ENCODE measurements around the gene SYT8. TPM values are rescaled to one million over a fixed set of nuclear protein-coding genes. Genes with fewer than 3 reads are reported as not detected.

SYT8 gene
- total RNA-seq, 2 donors from 2014 or later = not detected

DNA sequence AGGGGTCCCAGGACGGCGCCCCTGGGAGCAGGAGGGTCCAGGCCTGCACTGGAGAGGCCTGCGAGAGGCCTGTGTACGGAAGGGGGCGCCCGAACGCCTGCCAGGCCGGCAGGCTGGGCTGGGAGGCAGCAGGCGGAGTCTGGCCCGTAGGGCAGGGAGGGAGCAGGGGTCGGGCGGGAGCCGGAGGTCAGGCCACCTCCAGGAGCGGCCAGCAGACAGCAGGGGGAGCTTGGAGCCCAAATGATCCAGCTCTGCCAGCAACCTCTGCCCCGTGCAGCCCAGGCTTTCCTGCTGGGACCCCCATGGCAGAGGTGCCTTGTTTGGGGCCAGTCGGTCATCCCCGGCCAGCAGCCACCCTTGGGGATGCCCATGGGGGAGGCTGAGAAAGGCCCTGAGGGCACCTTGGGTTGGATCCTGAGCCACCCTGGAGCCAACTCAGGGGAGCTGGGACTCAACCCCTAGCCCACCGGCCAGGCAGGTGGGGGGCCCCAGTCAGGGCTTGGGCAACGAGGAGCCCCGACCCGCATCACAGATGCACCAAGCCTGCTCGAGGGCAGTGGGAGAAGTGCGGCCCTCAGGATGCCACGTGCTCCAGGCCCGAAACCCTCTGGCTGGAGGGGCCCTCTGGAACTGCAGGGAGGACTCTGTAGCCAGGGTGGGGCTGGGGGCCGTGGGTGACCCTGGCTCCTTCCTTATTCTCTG, 9.6 kb upstream of the SYT8 start:
- Mint-ChIP-seq H3K36me3 (ENCODE audit: low read depth) (no peaks in the 10 kb centered on the region), H3K4me1 (no peaks in the 10 kb centered on the region), H3K27me3 (peaks cover 13% of the 10 kb centered on the region), H3K9me3 (no peaks in the 10 kb centered on the region), H3K27ac (no peak overlapping the region), H3K4me3 (no peak overlapping the region)
- no peak for ATAC-seq (replicated peaks)

DNA sequence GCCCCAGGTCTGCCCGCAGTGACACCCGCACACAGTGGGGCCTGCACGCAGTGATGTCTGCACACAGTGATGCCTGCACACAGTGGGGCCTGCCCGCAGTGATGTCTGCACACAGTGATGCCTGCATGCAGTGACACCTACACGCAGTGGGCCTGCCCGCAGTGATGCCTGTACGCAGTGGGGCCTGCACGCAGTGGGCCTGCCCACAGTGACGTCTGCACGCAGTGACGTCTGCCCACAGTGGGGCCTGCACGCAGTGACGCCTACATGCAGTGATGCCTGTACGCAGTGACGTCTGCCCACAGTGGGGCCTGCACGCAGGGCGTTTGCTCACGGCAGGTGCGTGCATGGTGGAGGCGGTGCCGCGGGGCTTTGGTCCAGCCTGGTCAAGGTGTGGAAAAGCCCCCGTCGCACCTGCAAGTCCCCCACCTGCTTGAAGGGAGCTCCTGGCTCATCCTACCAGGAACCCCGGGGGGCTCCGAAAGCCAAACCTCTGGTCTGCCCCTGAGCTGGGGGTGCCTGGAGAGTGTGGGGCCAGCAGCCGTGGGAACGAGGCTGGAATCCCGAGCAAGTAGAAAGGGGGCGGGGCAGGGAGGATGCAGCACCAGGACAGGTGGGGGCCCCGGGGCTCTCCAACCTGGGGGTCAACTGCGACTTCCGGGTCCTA, 8.9 kb upstream of the SYT8 start:
- no peaks in the 10 kb centered on the region for H3K4me1 Mint-ChIP-seq
- H3K27ac Mint-ChIP-seq = no peak overlapping the region
- ATAC-seq (replicated peaks) = no peak

GRCh38 chr11:1826552-1827094, 8.2 kb upstream of the SYT8 start:
- Mint-ChIP-seq H3K4me1 (no peaks in the 10 kb centered on the region), H3K4me3 (no peak overlapping the region), H3K27me3 (peaks cover 10% of the 10 kb centered on the region), H3K9me3 (no peaks in the 10 kb centered on the region), H3K27ac (no peak overlapping the region), H3K36me3 (ENCODE audit: low read depth) (no peaks in the 10 kb centered on the region)
- no peak for ATAC-seq (replicated peaks)

More for the DNA sequence above, 8.9 kb upstream of the SYT8 start:
- H3K4me3 Mint-ChIP-seq = no peak overlapping the region
- H3K9me3 Mint-ChIP-seq = no peaks in the 10 kb centered on the region
- H3K36me3 Mint-ChIP-seq (ENCODE audit: low read depth) = no peaks in the 10 kb centered on the region
- H3K27me3 Mint-ChIP-seq = peaks cover 13% of the 10 kb centered on the region

DNA sequence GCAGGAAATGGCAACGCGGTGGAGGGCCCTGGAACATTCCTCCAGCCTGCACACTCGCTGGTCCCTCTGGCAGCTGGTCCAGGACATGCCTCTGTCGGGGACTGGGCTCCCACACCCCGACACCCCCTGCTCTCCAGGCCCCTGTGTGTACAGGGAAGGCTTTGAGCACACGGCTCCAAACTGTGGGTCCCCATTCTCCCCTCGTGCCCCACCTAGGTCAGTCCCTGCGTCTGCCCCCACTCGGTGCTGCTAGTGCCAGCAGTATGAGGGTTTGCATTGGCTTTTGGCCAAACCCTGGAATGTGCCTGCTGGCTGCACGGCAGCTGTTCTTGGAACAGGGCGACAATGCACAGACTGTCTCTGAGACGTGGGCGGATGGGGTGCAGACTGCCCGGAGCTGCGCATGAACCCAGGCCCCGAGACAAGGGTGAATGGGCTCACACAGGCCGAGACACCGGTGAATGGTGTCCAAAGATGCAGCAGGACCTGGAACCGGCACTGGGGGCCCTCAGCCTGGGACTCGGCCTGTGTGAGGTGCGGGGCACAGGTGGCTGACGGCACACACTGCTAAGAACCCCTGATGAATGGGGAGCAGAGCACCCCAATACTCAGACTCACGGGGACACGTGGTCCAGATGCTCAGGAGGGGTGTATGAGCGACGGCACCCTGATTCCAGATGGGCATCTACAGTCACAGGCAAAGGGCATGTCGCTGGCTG, 7.5 kb upstream of the SYT8 start:
- Mint-ChIP-seq H3K36me3 (ENCODE audit: low read depth) (no peaks in the 10 kb centered on the region), H3K9me3 (no peaks in the 10 kb centered on the region), H3K4me1 (no peaks in the 10 kb centered on the region), H3K27me3 (peaks cover 8% of the 10 kb centered on the region), H3K27ac (no peak overlapping the region), H3K4me3 (no peak overlapping the region)
- no peak for ATAC-seq (replicated peaks)

DNA sequence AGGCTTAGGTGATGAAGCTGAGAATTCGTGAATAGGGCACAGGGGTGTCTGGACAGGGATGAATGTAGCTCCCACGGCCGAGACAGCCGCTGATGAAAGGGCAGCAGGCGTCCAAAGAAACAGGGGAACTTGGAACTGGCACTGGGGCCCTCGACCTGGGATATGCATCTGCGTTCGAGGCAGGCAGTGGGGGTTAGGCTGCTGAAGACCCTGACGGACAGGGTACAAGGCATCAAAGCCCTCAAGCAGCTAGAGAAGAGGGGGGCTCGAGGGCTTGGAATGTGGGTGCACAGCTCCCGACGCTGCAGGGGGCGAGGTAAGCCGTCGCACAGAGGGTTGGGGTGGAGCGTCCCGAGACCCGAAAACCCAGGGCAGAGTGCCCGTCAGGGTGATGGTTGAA, 6.9 kb upstream of the SYT8 start:
- Mint-ChIP-seq H3K27ac (no peak overlapping the region), H3K9me3 (no peaks in the 10 kb centered on the region), H3K27me3 (peaks cover 8% of the 10 kb centered on the region), H3K36me3 (ENCODE audit: low read depth) (no peaks in the 10 kb centered on the region), H3K4me3 (no peak overlapping the region), H3K4me1 (no peaks in the 10 kb centered on the region)
- no peak for ATAC-seq (replicated peaks)

DNA sequence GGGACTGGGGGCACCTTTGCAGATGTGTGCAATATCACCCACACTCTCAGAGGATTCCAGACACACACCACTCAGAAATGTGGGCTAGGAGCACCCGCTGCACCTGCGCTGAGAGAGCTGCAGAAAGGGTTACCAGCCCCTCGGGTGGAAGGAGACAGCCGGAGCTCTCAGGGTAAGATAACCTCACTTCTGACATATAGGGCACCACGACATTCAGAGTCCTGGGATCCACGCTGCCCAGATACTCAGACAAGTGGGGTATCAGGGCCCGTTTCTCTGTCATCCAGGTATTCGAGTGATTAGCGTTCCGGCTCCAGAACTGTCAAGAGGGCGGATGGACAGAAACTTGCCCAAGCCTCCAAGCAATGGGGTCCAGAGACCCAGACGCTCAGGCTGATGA, 6.2 kb upstream of the SYT8 start:
- Mint-ChIP-seq H3K27ac (no peak overlapping the region), H3K27me3 (peaks cover 11% of the 10 kb centered on the region), H3K9me3 (no peaks in the 10 kb centered on the region), H3K4me1 (no peaks in the 10 kb centered on the region), H3K4me3 (no peak overlapping the region), H3K36me3 (ENCODE audit: low read depth) (no peaks in the 10 kb centered on the region)
- ATAC-seq (replicated peaks) = no peak

DNA sequence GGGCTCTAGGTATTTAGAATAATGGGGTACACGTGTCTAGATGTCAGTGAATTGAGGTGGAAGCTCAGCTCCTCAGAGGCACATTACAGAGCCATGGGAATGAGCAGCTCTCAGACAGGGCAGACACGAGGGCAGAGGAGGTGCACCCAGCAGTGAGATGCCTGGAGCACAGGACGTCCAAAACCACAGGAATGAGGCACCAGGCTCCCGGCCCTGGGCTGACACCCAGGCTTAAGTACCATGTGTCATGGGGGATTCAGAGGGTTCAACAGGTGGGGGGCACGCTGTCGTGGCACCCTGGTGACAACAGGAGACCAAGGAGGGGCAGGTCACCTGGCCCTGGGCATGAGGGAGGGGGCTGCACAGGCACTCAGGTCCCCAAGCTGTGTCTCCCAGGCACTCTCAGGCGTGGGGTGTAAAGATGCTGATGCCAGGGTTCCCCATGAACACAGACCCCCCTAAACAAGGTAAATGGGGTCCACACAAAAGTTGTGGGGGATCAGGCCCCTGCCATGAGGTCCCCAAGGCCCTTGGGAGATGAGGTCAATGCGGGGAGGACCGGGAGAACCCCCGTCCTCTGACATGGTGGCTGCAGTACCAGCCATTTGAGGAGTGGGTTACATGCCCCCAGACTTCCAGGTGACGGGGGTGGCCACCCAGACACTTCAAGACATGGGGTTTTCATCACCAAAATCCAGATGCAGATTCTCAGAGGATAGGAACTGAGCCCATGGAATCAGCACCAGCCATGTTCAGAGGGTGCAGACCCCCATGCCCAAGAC, 5.6 kb upstream of the SYT8 start:
- Mint-ChIP-seq H3K4me1 (no peaks in the 10 kb centered on the region), H3K36me3 (ENCODE audit: low read depth) (no peaks in the 10 kb centered on the region), H3K27ac (no peak overlapping the region), H3K9me3 (no peaks in the 10 kb centered on the region), H3K4me3 (no peak overlapping the region), H3K27me3 (peaks cover 11% of the 10 kb centered on the region)
- no peak for ATAC-seq (replicated peaks)

DNA sequence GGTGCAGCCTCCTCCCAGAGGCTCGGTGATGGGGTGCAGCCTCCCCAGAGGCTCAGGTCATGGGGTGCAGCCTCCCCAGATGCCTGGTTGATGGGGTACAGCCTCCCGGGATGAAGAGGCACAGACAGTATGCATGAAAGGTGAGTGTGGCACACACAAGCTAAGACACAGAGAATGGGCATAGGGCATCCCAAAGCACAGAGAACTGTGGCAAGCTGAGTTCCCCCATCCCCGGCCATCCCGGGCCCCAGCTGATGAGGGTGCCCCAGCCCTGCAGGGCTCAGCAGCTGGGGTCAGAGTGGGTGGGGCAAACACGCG, 4.8 kb upstream of the SYT8 start:
- no peaks in the 10 kb centered on the region for H3K36me3 Mint-ChIP-seq (ENCODE audit: low read depth)
- no peaks in the 10 kb centered on the region for H3K4me1 Mint-ChIP-seq
- H3K27me3 Mint-ChIP-seq = peaks cover 11% of the 10 kb centered on the region
- no peak overlapping the region for H3K27ac Mint-ChIP-seq
- no peak overlapping the region for H3K4me3 Mint-ChIP-seq
- H3K9me3 Mint-ChIP-seq = no peaks in the 10 kb centered on the region
- no peak for ATAC-seq (replicated peaks)

GRCh38 chr11:1830322-1831223, 4.2 kb upstream of the SYT8 start:
- peaks cover 11% of the 10 kb centered on the region for H3K27me3 Mint-ChIP-seq
- no peak overlapping the region for H3K4me3 Mint-ChIP-seq
- H3K27ac Mint-ChIP-seq = no peak overlapping the region
- H3K36me3 Mint-ChIP-seq (ENCODE audit: low read depth) = no peaks in the 10 kb centered on the region
- ATAC-seq (replicated peaks) = no peak
- no peaks in the 10 kb centered on the region for H3K4me1 Mint-ChIP-seq
- H3K9me3 Mint-ChIP-seq = no peaks in the 10 kb centered on the region

GRCh38 chr11:1831338-1832210, 3.2 kb upstream of the SYT8 start:
- Mint-ChIP-seq H3K27ac (no peak overlapping the region), H3K4me3 (no peak overlapping the region), H3K36me3 (ENCODE audit: low read depth) (no peaks in the 10 kb centered on the region), H3K9me3 (no peaks in the 10 kb centered on the region), H3K4me1 (no peaks in the 10 kb centered on the region), H3K27me3 (peaks cover 11% of the 10 kb centered on the region)
- no peak for ATAC-seq (replicated peaks)

- peak; percentile 72 for ATAC-seq (replicated peaks)
- Mint-ChIP-seq H3K4me1 (no peaks in the 10 kb centered on the region), H3K9me3 (no peaks in the 10 kb centered on the region), H3K27me3 (peaks cover 11% of the 10 kb centered on the region), H3K4me3 (no peak overlapping the region), H3K27ac (no peak overlapping the region), H3K36me3 (ENCODE audit: low read depth) (no peaks in the 10 kb centered on the region)
These were observed 2.4 kb upstream of the SYT8 start for GRCh38 chr11:1832211-1832919.

GRCh38 chr11:1832920-1833295, 1.9 kb upstream of the SYT8 start:
- Mint-ChIP-seq H3K36me3 (ENCODE audit: low read depth) (no peaks in the 10 kb centered on the region), H3K9me3 (no peaks in the 10 kb centered on the region), H3K4me1 (no peaks in the 10 kb centered on the region), H3K27ac (no peak overlapping the region), H3K27me3 (peaks cover 8% of the 10 kb centered on the region), H3K4me3 (no peak overlapping the region)
- no peak for ATAC-seq (replicated peaks)

Measured in activated T-helper 17 cell treated with anti-CD3 and anti-CD28 coated beads, Interleukin-2, amount 50 U/mL, for 72 hours (primary cell).